Right cardiac atrium (tissue), 5 donors: ENCODE data around the gene FYN. TPM values are rescaled to one million over a fixed set of nuclear protein-coding genes. Genes with fewer than 3 reads are reported as not detected.
A peak's percentile ranks its signal among the peaks of the same experiment; 100 is the strongest.
"Not testable (repeated sequence)": the region's sequence is repeated elsewhere in the genome, so short reads cannot be mapped to it uniquely, and the experiment has no call there.

Source experiments
- ATAC-seq, 2 donors: fragments of 200-7000 bp; cut with Tn5 transposase; one replicate each; pipeline versions ENCODE4 v1.8.0 to v1.9.1; 2020; ENCODE audit warnings: moderate library complexity in 2 of 2, mild to moderate bottlenecking in 1 of 2
- DNase-seq, 3 donors: peaks; one replicate each; pipeline ENCODE4 v3.0.0-alpha.2; 2020
- H3K27ac ChIP-seq: one replicate; pipeline ENCODE4 v1.5.1; 2013; ENCODE audit warnings: mild to moderate bottlenecking, low read length, control low read depth, moderate library complexity
- H3K27me3 ChIP-seq: one replicate; pipeline ENCODE4 v1.6.1; 2013; ENCODE audit not compliant: control insufficient read depth, insufficient read depth
- H3K4me1 ChIP-seq: one replicate; pipeline ENCODE4 v1.6.1; 2013; ENCODE audit warnings: low read length; ENCODE audit not compliant: control insufficient read depth, insufficient read depth
- H3K4me3 ChIP-seq: one replicate; pipeline ENCODE4 v1.5.1; 2013; ENCODE audit warnings: low read length, control low read depth
- H3K9me3 ChIP-seq: one replicate; pipeline ENCODE4 v1.6.1; 2013; ENCODE audit warnings: low read length; ENCODE audit not compliant: control insufficient read depth
- WGBS: extraction: QIAGEN DNeasy Blood & Tissue Kit; methylation state at CpG from one replicate; pipeline ENCODE4 v1.1.7; 2013; 5-methylcytosine and 5-hydroxymethylcytosine counted together
- intact Hi-C, 4 donors: fragments of 100-400 bp; cut with DNase I; formaldehyde crosslinking; loops; one replicate each; pipeline versions ENCODE4 v1.11.0 to v1.14.0; 2022 to 2023
- polyA plus RNA-seq: library from polyadenylated mRNA; stranded (reverse); fragments of 200-250 nt; gene quantifications from one replicate; pipeline ENCODE4 v1.2.3, GENCODE V29; 2013
- total RNA-seq, 4 donors: library from RNA; stranded (reverse); fragmentation: NEBNext Ultra II Directional; extraction: Animal tissue kit (Norgen Biotek cat#: 25700); gene quantifications; one replicate each; pipeline ENCODE4 v1.2.1, GENCODE V29; 2021
- donor health status: healthy with polysubstance abuse.
- donor health status: DM: no; HTN: yes; CAD: no.
- donor health status: DM: no; HTN: no; CAD: no.
- donor health status: DM: no; HTN: yes; CAD: no; lungs with severe emphysema.
- donor health status: DM: yes; HTN: yes; CAD: no.

FYN gene
- total and polyA plus RNA-seq, 5 donors, result 29.8 to 76.6 (median 73.3) TPM

DNA sequence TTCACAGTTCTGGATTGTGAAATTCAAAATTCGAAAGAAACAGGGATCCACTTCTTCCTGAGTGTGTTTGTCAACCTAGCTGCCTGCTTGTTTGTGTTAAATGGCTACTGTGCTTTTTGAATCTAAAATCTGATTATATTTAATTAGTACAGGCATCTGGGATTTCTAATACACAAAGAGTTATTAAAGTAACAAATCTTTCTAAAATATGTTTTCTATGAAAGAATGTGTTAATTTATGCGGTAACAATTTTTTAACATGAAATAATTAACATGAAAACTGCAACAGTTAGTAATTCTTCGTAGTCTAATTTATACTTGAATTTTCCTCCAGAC lies 186.4 kb downstream of the FYN start:
- no peak overlapping the region for H3K27ac ChIP-seq
- intact Hi-C loops, result no loop called here
- no peak for DNase-seq
- no peaks in the 10 kb centered on the region for H3K9me3 ChIP-seq
- 79% methylated on average over 3 of the region's 3 CpGs for WGBS
- H3K4me1 ChIP-seq, result peaks cover 25% of the 10 kb centered on the region
- no peak overlapping the region for H3K4me3 ChIP-seq
- no peaks in the 10 kb centered on the region for H3K27me3 ChIP-seq
- no peak for ATAC-seq

GRCh38 chr6:111686249-111686931 lies 186.9 kb downstream of the FYN start:
- intact Hi-C loops, result no loop called here
- H3K4me1 ChIP-seq, result peaks cover 25% of the 10 kb centered on the region
- WGBS, result 56% methylated on average over 19 of the region's 19 CpGs
- DNase-seq (peak in 2 of 3 donors; percentile 70), ATAC-seq (peak in 1 of 2 donors; percentile 20)
- H3K27me3 ChIP-seq, result no peaks in the 10 kb centered on the region
- no peaks in the 10 kb centered on the region for H3K9me3 ChIP-seq
- no peak overlapping the region for H3K4me3 ChIP-seq
- H3K27ac ChIP-seq, result peak overlapping the region; percentile 79

GRCh38 chr6:111685526-111685925 lies 187.7 kb downstream of the FYN start:
- Histone ChIP-seq H3K9me3 (no peaks in the 10 kb centered on the region), H3K4me3 (no peak overlapping the region), H3K27ac (peak overlapping the region; percentile 44), H3K27me3 (no peaks in the 10 kb centered on the region), H3K4me1 (peaks cover 25% of the 10 kb centered on the region)
- ATAC-seq, result no peak
- no peak for DNase-seq
- WGBS, result 47% methylated on average over 2 of the region's 2 CpGs
- intact Hi-C loops, result no loop called here

DNA sequence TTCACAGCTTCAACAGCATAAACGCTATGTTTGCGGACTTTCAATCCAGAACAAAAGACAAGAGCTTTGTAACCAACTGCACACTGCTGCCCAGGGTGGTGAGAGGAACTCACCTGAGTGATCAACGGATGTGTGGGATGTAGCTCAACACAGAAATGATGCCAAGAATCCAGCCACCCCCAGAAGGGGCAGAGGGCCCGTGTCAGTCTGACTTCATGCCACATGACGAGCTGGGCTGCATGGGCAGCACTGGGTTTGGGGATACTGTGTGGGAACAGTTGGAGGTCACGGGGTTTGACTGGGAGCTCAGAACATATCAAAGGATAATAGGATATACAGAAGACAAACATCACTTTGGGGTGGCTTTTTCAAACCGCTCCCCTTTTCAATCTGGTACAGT lies 188.2 kb downstream of the FYN start:
- intact Hi-C loops, result no loop called here
- DNase-seq (no peak), ATAC-seq (no peak)
- no peak overlapping the region for H3K4me3 ChIP-seq
- peak overlapping the region; percentile 87 for H3K27ac ChIP-seq
- 82% methylated on average over 7 of the region's 7 CpGs for WGBS
- peaks cover 25% of the 10 kb centered on the region for H3K4me1 ChIP-seq
- no peaks in the 10 kb centered on the region for H3K9me3 ChIP-seq
- no peaks in the 10 kb centered on the region for H3K27me3 ChIP-seq

DNA sequence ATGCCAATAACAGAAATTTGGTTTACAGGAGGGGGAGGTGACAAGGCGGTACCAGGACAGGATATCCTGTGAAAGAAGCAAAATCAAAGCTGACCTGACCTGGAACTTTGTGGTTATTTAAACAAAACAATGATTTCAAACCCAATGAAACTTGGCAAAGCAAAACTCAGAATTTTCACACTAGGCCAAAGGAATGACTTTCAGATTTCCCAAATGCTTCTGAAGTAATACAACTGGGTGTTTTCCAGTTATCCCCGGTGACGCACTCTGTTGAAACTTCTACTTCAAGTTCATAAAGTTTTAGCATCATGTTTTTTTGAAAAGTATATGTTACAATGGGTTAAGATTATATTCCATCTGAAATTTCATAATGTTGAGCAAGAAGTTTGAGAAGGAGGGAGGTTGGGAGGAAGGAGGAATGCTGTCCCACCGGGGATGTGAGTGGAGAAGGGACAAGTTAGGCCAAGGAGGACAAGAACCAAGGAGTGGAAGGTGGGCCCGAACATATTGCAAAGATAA lies 189.4 kb downstream of the FYN start:
- Histone ChIP-seq H3K27me3 (no peaks in the 10 kb centered on the region), H3K27ac (peak overlapping the region; percentile 96), H3K9me3 (no peaks in the 10 kb centered on the region), H3K4me3 (no peak overlapping the region), H3K4me1 (peaks cover 27% of the 10 kb centered on the region)
- intact Hi-C loops, result no loop called here
- 46% methylated on average over 5 of the region's 5 CpGs for WGBS
- DNase-seq, result peak in 2 of 3 donors; percentile 61 to 72
- peak; percentile 75 to 81 for ATAC-seq

DNA sequence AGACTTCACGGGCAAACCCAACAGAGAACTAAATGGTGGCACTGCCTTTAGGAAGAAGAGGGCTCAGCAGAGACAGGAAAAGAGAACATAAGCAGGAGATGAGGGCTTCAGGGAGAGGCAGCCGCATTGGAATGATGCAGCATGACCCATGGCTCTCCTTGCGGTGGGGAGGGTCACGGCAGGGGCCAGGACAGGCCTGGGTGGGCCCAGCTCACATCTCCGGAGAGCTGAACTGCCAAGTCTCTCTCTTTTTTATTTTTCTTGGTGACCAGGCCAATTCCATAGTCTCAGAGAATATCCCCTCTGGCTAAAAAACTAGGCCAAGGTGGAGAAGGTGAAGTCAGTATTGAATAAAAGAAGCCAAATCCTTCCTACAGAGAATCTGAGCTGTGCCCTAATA lies 190.1 kb downstream of the FYN start:
- no peaks in the 10 kb centered on the region for H3K27me3 ChIP-seq
- 51% methylated on average over 5 of the region's 5 CpGs for WGBS
- no peak overlapping the region for H3K4me3 ChIP-seq
- intact Hi-C loops, result no loop called here
- peak; percentile 34 to 78 for ATAC-seq
- peak in 2 of 3 donors; percentile 56 to 81 for DNase-seq
- H3K4me1 ChIP-seq, result peaks cover 26% of the 10 kb centered on the region
- no peaks in the 10 kb centered on the region for H3K9me3 ChIP-seq
- peak overlapping the region; percentile 68 for H3K27ac ChIP-seq

DNA sequence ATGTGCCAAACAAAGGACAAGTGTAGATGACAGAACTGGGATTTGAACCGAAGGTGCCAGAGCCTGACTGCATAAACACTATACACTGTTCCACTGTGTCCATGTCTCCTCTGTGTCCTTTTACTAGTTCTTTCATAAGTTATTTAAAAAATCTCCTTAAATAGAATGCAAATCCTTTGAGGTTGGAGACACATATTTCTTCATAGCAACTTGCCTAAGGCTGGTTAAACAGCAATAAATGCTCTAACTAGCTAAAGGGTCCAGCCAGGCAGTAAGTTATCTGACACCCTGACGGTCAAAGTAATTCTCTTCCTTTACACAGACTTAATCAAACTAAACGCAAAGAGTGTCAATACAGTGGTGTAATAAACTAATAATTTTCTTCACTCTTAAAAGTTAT lies 191.4 kb downstream of the FYN start:
- intact Hi-C loops, result no loop called here

DNA sequence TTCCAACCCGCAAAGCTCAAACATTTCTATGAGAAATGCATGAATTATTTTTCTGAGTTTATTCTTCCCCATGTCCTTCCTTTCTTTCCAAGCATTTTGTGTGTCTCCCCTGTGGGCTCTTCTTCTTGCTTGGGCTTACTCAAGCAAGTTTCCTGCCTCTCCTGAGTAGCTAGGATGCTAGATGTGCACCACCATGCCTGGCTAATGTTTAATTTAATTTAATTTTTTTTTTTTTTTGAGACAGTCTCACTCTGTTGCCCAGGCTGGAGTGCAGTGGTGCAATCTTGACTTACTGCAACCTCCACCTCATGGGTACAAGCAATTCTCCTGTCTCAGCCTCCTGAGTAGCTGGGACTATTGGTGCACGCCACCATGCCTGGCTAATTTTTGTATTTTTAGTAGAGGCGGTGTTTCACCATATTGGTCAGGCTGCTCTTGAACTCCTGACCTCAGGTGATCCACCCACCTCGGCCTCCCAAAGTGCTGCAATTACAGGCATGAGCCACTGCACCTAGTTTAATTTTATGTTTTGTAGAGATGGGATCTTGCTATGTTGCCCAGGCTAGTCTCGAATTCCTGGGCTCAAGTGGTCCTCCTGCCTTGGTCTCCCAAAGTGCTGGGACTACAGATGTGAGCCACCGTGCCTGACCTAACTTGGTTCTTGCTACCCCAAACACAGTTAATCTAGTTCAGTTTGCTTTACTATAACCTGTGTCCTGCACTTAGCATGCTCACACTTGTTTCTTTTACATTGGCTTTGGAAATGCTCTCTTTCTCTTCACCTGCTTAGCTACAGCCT lies 192.2 kb downstream of the FYN start:
- 97% methylated on average over 6 of the region's 6 CpGs for WGBS
- ATAC-seq, DNase-seq, H3K4me3 ChIP-seq, intact Hi-C loops, H3K27ac ChIP-seq, H3K9me3 ChIP-seq, H3K27me3 ChIP-seq: not testable (repeated sequence)
- H3K4me1 ChIP-seq, result peaks cover 26% of the 10 kb centered on the region

More for the DNA sequence above, 191.4 kb downstream of the FYN start:
- no peak for DNase-seq
- Histone ChIP-seq H3K4me1 (peaks cover 28% of the 10 kb centered on the region), H3K27ac (no peak overlapping the region), H3K27me3 (no peaks in the 10 kb centered on the region), H3K9me3 (no peaks in the 10 kb centered on the region), H3K4me3 (no peak overlapping the region)
- ATAC-seq, result no peak
- WGBS, result 89% methylated on average over 3 of the region's 3 CpGs

DNA sequence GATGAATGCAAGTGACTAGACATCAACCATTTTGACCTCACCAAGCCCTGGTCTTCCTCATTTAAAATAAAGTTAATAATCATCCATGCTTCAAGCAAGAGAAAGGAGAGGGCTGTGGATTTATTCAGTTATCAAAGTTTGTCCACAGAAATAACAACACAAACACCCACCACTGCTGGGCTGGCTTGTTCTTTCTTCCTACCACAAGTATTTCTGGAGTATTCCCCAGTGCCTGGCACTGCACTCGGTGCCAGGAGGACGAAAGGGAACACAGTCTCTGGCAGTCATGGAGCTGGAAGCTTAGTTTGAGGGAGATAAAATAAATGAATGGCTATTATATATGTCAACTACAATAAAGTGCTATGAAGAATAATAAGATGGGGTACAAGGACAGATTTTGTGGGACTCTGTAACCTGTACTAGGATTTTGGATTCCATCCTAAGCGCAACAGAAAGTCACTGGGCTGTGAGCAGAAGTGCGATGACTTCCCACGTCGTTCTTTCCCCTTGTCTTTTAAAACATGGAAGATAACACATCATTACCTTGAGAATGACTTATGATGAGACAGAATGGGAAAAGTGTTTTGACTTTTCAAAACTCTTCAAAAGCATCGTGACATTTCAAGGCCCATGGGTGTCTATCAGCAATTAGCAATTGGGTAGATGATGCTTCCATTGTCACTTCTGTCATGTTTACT lies 193.1 kb downstream of the FYN start:
- ATAC-seq (no peak), DNase-seq (no peak)
- Histone ChIP-seq H3K9me3 (no peaks in the 10 kb centered on the region), H3K27ac (peak overlapping the region; percentile 16), H3K27me3 (no peaks in the 10 kb centered on the region), H3K4me3 (no peak overlapping the region), H3K4me1 (peaks cover 22% of the 10 kb centered on the region)
- 75% methylated on average over 7 of the region's 7 CpGs for WGBS
- intact Hi-C loops, result no loop called here

DNA sequence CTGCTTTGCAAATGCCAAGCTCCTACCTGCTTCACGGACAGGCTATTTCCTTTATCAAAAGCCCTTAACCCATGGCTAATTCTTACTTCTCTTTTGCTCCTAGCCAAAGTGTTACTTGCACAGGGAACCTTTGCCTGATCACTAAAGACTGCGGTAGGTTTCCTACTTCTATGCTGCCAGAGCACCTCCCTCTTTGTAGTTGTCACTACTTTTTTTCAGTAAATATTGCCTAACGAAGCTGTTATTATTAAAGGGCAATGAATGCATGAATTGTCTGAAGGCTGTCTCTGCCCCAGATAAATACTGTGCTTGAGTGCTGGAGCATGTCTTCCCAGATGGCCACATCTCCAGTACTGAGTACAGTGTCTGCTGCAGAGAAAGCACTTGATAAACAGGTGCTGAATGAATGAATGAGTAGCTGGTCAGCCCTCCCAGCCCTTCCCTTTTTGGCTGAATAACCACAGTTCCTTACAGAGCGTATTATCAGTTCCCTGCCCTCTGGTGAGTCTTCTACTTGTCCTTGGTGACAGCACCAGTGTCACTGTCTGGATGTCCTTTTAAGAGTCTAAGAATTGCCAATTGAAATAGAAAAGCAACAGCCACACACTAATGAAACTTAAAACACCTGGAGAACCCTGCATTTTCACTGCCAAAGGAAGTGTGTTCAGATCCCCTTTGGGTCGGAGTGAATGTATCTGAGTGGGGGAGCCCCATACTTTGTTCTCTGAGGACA lies 194.0 kb downstream of the FYN start:
- WGBS, result 80% methylated on average over 5 of the region's 5 CpGs
- Histone ChIP-seq H3K4me1 (peaks cover 18% of the 10 kb centered on the region), H3K27me3 (no peaks in the 10 kb centered on the region), H3K9me3 (no peaks in the 10 kb centered on the region), H3K4me3 (no peak overlapping the region), H3K27ac (peak overlapping the region; percentile 3)
- intact Hi-C loops, result no loop called here
- DNase-seq (no peak), ATAC-seq (no peak)
